Mesendoderm (in vitro differentiated cells): ENCODE results near the gene ACAA2.

Experiments
- DNase-seq: peaks from one replicate; pipeline ENCODE4 v3.0.0; 2013
- H2AK5ac ChIP-seq: 2 replicates; pipeline ENCODE4 v1.6.1; 2013; ENCODE audit warnings: low read length, inconsistent platforms
- H2BK120ac ChIP-seq: 2 replicates; pipeline ENCODE4 v1.6.1; 2013; ENCODE audit warnings: low read depth, mild to moderate bottlenecking, low read length, moderate library complexity, mixed read lengths
- H2BK15ac ChIP-seq: replicated peaks from 2 replicates; pipeline ENCODE4 v1.6.1; 2013; ENCODE audit warnings: low read depth, mild to moderate bottlenecking, moderate library complexity
- H2BK5ac ChIP-seq: 2 replicates; pipeline ENCODE4 v1.6.1; 2013; ENCODE audit warnings: low read length, inconsistent platforms
- H3K18ac ChIP-seq: 2 replicates; pipeline ENCODE4 v1.6.1; 2013; ENCODE audit warnings: mild to moderate bottlenecking, low read length, mixed read lengths
- H3K23ac ChIP-seq: one replicate; pipeline ENCODE4 v1.6.1; 2013; ENCODE audit warnings: low read length
- H3K27ac ChIP-seq: 2 replicates; pipeline ENCODE4 v1.5.1; 2013; ENCODE audit warnings: low read depth, mild to moderate bottlenecking, inconsistent platforms, low read length, moderate library complexity
- H3K27me3 ChIP-seq: 2 replicates; pipeline ENCODE4 v1.6.1; 2013; ENCODE audit warnings: low read length, control low read depth, mild to moderate bottlenecking, inconsistent platforms; ENCODE audit not compliant: insufficient read depth, poor library complexity
- H3K36me3 ChIP-seq: 2 replicates; pipeline ENCODE4 v1.6.1; 2013; ENCODE audit warnings: low read length, inconsistent platforms; ENCODE audit not compliant: control insufficient read depth, insufficient read depth
- H3K4ac ChIP-seq: one replicate; pipeline ENCODE4 v1.6.1; 2013; ENCODE audit warnings: low read depth, mild to moderate bottlenecking, low read length, moderate library complexity
- H3K4me1 ChIP-seq: 2 replicates; pipeline ENCODE4 v1.6.1; 2013; ENCODE audit warnings: low read depth, low read length, inconsistent platforms; ENCODE audit not compliant: control insufficient read depth
- H3K4me2 ChIP-seq: 2 replicates; pipeline ENCODE4 v1.6.1; 2013; ENCODE audit warnings: low read length
- H3K4me3 ChIP-seq: 2 replicates; pipeline ENCODE4 v1.5.1; 2013; ENCODE audit warnings: mild to moderate bottlenecking, low read length
- H3K56ac ChIP-seq: one replicate; pipeline ENCODE4 v1.6.1; 2013; ENCODE audit warnings: low read length
- H3K79me1 ChIP-seq: 2 replicates; pipeline ENCODE4 v1.6.1; 2013; ENCODE audit warnings: low read length, inconsistent platforms
- H3K79me2 ChIP-seq: 2 replicates; pipeline ENCODE4 v1.6.1; 2013; ENCODE audit warnings: mild to moderate bottlenecking, low read length; ENCODE audit not compliant: control insufficient read depth, insufficient read depth
- H3K9ac ChIP-seq: 2 replicates; pipeline ENCODE4 v1.6.1; 2013; ENCODE audit warnings: low read length, inconsistent platforms
- H4K5ac ChIP-seq: one replicate; pipeline ENCODE4 v1.6.1; 2013; ENCODE audit warnings: low read length
- H4K8ac ChIP-seq: one replicate; pipeline ENCODE4 v1.6.1; 2013; ENCODE audit warnings: low read depth, mild to moderate bottlenecking, control low read depth, low read length, moderate library complexity
- WGBS: extraction: QIAGEN DNeasy Blood & Tissue Kit; methylation state at CpG from one replicate; pipeline ENCODE4 v1.1.7; 2013; ENCODE audit warnings: low lambda C conversion rate, missing lambda C conversion rate; ENCODE audit not compliant: insufficient coverage; ENCODE audit errors: extremely low coverage; 5-methylcytosine and 5-hydroxymethylcytosine counted together

ACAA2 gene

GRCh38 chr18:49843778-49844625 lies 30.7 kb upstream of the ACAA2 start:
- WGBS = no CpG with 5 or more reads among the region's 6 CpGs
- no peak for DNase-seq

GRCh38 chr18:49843131-49843530 lies 29.8 kb upstream of the ACAA2 start:
- no peaks in the 10 kb centered on the region for H3K79me1 ChIP-seq
- no peak overlapping the region for H3K9ac ChIP-seq
- H2BK120ac ChIP-seq = no peak overlapping the region
- H4K5ac ChIP-seq = no peak overlapping the region
- no peak for DNase-seq
- H3K56ac ChIP-seq = no peak overlapping the region
- no peak overlapping the region for H2BK5ac ChIP-seq
- H3K27me3 ChIP-seq = no peaks in the 10 kb centered on the region
- H2BK15ac ChIP-seq = no peak overlapping the region
- H3K4ac ChIP-seq = no peak overlapping the region
- no peaks in the 10 kb centered on the region for H3K36me3 ChIP-seq
- no peak overlapping the region for H3K23ac ChIP-seq
- H2AK5ac ChIP-seq = no peak overlapping the region
- no peaks in the 10 kb centered on the region for H3K4me1 ChIP-seq
- no peak overlapping the region for H3K27ac ChIP-seq
- H3K4me2 ChIP-seq = no peak overlapping the region
- no CpG with 5 or more reads among the region's 10 CpGs for WGBS
- no peak overlapping the region for H3K18ac ChIP-seq
- no peak overlapping the region for H4K8ac ChIP-seq
- H3K79me2 ChIP-seq = no peaks in the 10 kb centered on the region
- H3K4me3 ChIP-seq = no peak overlapping the region

More at GRCh38 chr18:49843778-49844625, 30.7 kb upstream of the ACAA2 start:
- H3K4me3 ChIP-seq = no peak overlapping the region
- H3K56ac ChIP-seq = no peak overlapping the region
- no peak overlapping the region for H2BK120ac ChIP-seq
- H3K23ac ChIP-seq = no peak overlapping the region
- H3K36me3 ChIP-seq = no peaks in the 10 kb centered on the region
- no peak overlapping the region for H3K9ac ChIP-seq
- H2AK5ac ChIP-seq = no peak overlapping the region
- H3K79me2 ChIP-seq = no peaks in the 10 kb centered on the region
- no peak overlapping the region for H4K8ac ChIP-seq
- H3K4me2 ChIP-seq = no peak overlapping the region
- no peak overlapping the region for H3K27ac ChIP-seq
- no peak overlapping the region for H4K5ac ChIP-seq
- H3K79me1 ChIP-seq = no peaks in the 10 kb centered on the region
- no peak overlapping the region for H3K4ac ChIP-seq
- no peak overlapping the region for H2BK15ac ChIP-seq
- no peaks in the 10 kb centered on the region for H3K27me3 ChIP-seq
- no peaks in the 10 kb centered on the region for H3K4me1 ChIP-seq
- no peak overlapping the region for H3K18ac ChIP-seq
- H2BK5ac ChIP-seq = no peak overlapping the region

DNA sequence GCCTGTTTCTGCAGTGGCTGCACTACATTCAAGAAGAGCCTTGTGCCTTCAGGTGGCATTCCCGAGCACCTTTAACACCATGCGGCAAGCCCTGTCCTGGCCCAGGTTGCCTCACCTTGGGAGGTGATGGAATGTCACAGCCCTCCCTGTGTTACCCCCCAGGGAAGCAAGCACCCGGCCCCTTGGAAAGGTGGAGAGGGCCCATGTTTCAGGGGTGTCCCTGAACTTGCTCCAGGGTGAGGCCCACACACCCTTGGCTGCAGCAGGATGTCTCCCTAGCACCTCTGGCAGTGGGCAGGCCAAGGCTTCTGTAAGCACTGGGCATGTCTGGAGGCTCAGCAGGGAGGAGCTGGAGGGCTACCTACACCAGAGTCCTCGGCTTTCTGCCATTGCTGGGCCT lies 29.3 kb upstream of the ACAA2 start:
- no peak for DNase-seq
- H3K4me2 ChIP-seq = no peak overlapping the region
- H3K23ac ChIP-seq = no peak overlapping the region
- H2AK5ac ChIP-seq = no peak overlapping the region
- H3K9ac ChIP-seq = no peak overlapping the region
- no peak overlapping the region for H3K27ac ChIP-seq
- no peaks in the 10 kb centered on the region for H3K36me3 ChIP-seq
- no peak overlapping the region for H3K4ac ChIP-seq
- no peak overlapping the region for H4K8ac ChIP-seq
- H3K27me3 ChIP-seq = no peaks in the 10 kb centered on the region
- no peaks in the 10 kb centered on the region for H3K79me2 ChIP-seq
- H3K79me1 ChIP-seq = no peaks in the 10 kb centered on the region
- no peak overlapping the region for H3K56ac ChIP-seq
- no CpG with 5 or more reads among the region's 4 CpGs for WGBS
- H2BK120ac ChIP-seq = no peak overlapping the region
- H3K18ac ChIP-seq = no peak overlapping the region
- no peak overlapping the region for H4K5ac ChIP-seq
- no peak overlapping the region for H2BK5ac ChIP-seq
- H2BK15ac ChIP-seq = no peak overlapping the region
- H3K4me3 ChIP-seq = no peak overlapping the region
- no peaks in the 10 kb centered on the region for H3K4me1 ChIP-seq

DNA sequence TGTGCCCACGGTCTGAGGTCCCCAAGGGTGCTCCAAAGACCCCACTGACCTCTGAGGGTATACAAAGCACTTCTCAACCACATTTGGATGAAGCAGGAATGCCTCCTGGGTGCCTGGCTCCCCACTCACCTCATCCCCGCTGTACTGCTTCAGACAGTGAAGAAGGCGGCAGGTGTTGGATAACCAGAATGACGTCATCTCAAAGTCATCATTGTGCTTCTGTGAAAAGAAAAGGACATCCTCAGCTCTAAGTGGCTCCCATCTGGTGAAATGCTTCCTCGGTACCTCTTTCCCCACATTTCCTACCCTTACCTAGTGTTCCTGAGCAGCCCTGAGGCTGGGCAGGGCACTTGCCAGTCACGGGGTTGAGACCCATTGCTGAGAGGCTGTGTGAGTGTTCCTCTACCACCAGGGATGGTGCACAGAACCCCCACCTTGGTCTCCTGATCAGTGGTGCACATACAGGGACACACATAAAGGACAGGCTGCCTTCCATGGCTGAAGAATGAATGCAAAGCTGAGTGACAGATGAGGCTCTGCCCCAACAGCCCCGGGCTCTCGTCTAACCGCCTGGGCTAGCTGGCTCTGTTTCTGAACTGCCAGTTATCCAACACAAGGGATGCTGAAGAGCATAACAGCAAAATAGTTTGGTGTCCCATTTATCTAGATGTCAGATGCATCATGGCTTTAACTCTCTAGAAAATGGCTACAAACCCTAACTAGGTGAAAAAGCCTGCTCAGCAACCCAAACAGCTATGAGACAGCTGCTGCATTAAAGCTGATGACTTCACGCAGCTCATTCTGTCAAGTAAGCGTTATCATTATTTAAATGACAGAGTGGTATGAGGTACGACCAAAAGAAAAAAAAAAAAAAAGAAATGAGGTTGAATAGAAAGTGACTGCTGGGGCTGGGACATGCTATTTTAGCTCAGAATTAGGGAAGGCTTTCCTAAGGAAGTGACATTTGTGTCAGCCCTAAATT lies 28.2 kb upstream of the ACAA2 start:
- Histone ChIP-seq H3K4me1 (no peaks in the 10 kb centered on the region), H3K79me2 (no peaks in the 10 kb centered on the region), H4K8ac (no peak overlapping the region), H3K4me3 (no peak overlapping the region), H2AK5ac (no peak overlapping the region), H3K79me1 (no peaks in the 10 kb centered on the region), H3K18ac (no peak overlapping the region), H3K9ac (no peak overlapping the region), H3K36me3 (no peaks in the 10 kb centered on the region), H3K4me2 (no peak overlapping the region), H3K23ac (no peak overlapping the region), H3K4ac (no peak overlapping the region), H2BK5ac (no peak overlapping the region), H3K27ac (no peak overlapping the region), H2BK15ac (no peak overlapping the region), H3K27me3 (no peaks in the 10 kb centered on the region), H3K56ac (no peak overlapping the region), H2BK120ac (no peak overlapping the region), H4K5ac (no peak overlapping the region)
- DNase-seq = no peak
- no CpG with 5 or more reads among the region's 12 CpGs for WGBS

GRCh38 chr18:49839012-49839411 lies 25.7 kb upstream of the ACAA2 start:
- H3K4me3 ChIP-seq = no peak overlapping the region
- no peak overlapping the region for H2BK5ac ChIP-seq
- H3K27ac ChIP-seq = no peak overlapping the region
- no peak overlapping the region for H3K4me2 ChIP-seq
- H2AK5ac ChIP-seq = no peak overlapping the region
- no peak overlapping the region for H2BK15ac ChIP-seq
- H4K5ac ChIP-seq = no peak overlapping the region
- no peaks in the 10 kb centered on the region for H3K79me1 ChIP-seq
- no peak for DNase-seq
- no peaks in the 10 kb centered on the region for H3K36me3 ChIP-seq
- no peak overlapping the region for H3K4ac ChIP-seq
- no CpG with 5 or more reads among the region's 8 CpGs for WGBS
- no peak overlapping the region for H3K56ac ChIP-seq
- no peaks in the 10 kb centered on the region for H3K79me2 ChIP-seq
- H3K9ac ChIP-seq = no peak overlapping the region
- no peak overlapping the region for H2BK120ac ChIP-seq
- H3K27me3 ChIP-seq = no peaks in the 10 kb centered on the region
- H3K18ac ChIP-seq = no peak overlapping the region
- H4K8ac ChIP-seq = no peak overlapping the region
- no peak overlapping the region for H3K23ac ChIP-seq
- no peaks in the 10 kb centered on the region for H3K4me1 ChIP-seq
